Mammary epithelial cell (primary cell): ENCODE results near the gene FAH.

Source experiments
- CTCF ChIP-seq, 2 donors: IDR thresholded peaks in 1 of 2; conservative IDR thresholded peaks in 1 of 2; 2 replicates each; pipeline ENCODE4 v1.5.1; 2011 to 2012; ENCODE audit warnings: inconsistent platforms in 2 of 2, low read length in 2 of 2, mild to moderate bottlenecking in 2 of 2, control low read depth in 1 of 2, low read depth in 1 of 2; ENCODE audit not compliant: insufficient read depth in 1 of 2; ENCODE audit errors: extremely low read depth in 1 of 2
- EZH2 ChIP-seq: IDR thresholded peaks from 2 replicates; pipeline ENCODE4 v1.6.1; 2012; ENCODE audit warnings: low read length, inconsistent platforms, borderline replicate concordance

- no peak for TF ChIP-seq CTCF (conservative IDR thresholded peaks at IDR 0.05 in 1 of 2, IDR thresholded peaks at IDR 0.05 in 1 of 2; ENCODE audit: extremely low read depth in 1 of 2, insufficient read depth in 1 of 2, low read depth in 1 of 2, low read length in 2 of 2)
- TF ChIP-seq EZH2: no peak
These were observed 63.3 kb downstream of the FAH start for GRCh38 chr15:80216141-80216540.
